Lung (tissue), 12 donors: ENCODE data around the gene TMEM126A. TPM values are rescaled to one million over a fixed set of nuclear protein-coding genes. Genes with fewer than 3 reads are reported as not detected.

ENCODE experiments used
- ATAC-seq: fragments of 200-7000 bp; cut with Tn5 transposase; one replicate; pipeline ENCODE4 v1.9.1; 2020; ENCODE audit warnings: moderate number of reproducible peaks; ENCODE audit not compliant: insufficient read depth, low FRiP score
- DNase-seq, 3 donors: peaks; one replicate each; pipeline ENCODE4 v3.0.0-alpha.2; 2013 to 2017
- H3K27ac ChIP-seq, 2 donors: one replicate each; pipeline ENCODE4 v1.5.1; 2013; ENCODE audit warnings: mild to moderate bottlenecking in 2 of 2, moderate library complexity in 2 of 2, control low read depth in 1 of 2, inconsistent platforms in 1 of 2, low read depth in 1 of 2, low read length in 1 of 2
- H3K27me3 ChIP-seq, 3 donors: one replicate each; pipeline ENCODE4 v1.5.1; 2013; ENCODE audit warnings: low read length in 2 of 3; ENCODE audit not compliant: control insufficient read depth in 3 of 3, insufficient read depth in 3 of 3
- H3K36me3 ChIP-seq, 4 donors: one replicate each; pipeline ENCODE4 v1.5.1; 2013; ENCODE audit warnings: low read length in 4 of 4, mild to moderate bottlenecking in 1 of 4, moderate library complexity in 1 of 4; ENCODE audit not compliant: control insufficient read depth in 4 of 4, insufficient read depth in 4 of 4
- H3K4me1 ChIP-seq, 5 donors: one replicate each; pipeline ENCODE4 v1.5.1; 2013; ENCODE audit warnings: low read length in 5 of 5, mild to moderate bottlenecking in 2 of 5, moderate library complexity in 1 of 5; ENCODE audit not compliant: control insufficient read depth in 5 of 5, insufficient read depth in 5 of 5
- H3K4me3 ChIP-seq: one replicate; pipeline ENCODE4 v1.5.1; 2013; ENCODE audit warnings: mild to moderate bottlenecking, control low read depth, moderate library complexity
- H3K9ac ChIP-seq, 2 donors: one replicate each; pipeline ENCODE4 v1.5.1; 2013; ENCODE audit warnings: low read length in 2 of 2, control low read depth in 1 of 2; ENCODE audit not compliant: insufficient read depth in 1 of 2
- H3K9me3 ChIP-seq, 4 donors: one replicate each; pipeline ENCODE4 v1.5.1; 2013; ENCODE audit warnings: low read length in 3 of 4, mild to moderate bottlenecking in 1 of 4, moderate library complexity in 1 of 4; ENCODE audit not compliant: control insufficient read depth in 4 of 4, insufficient read depth in 3 of 4
- CTCF ChIP-seq: IDR thresholded peaks from 2 replicates; pipeline ENCODE4 v1.5.1; 2012; ENCODE audit warnings: mild to moderate bottlenecking; ENCODE audit errors: control extremely low read depth, extremely low read depth
- WGBS, 2 donors: extraction: QIAGEN DNeasy Blood & Tissue Kit; methylation state at CpG; one replicate each; pipeline ENCODE4 v1.1.7; 2013; 5-methylcytosine and 5-hydroxymethylcytosine counted together
- polyA plus RNA-seq, 2 donors: library from polyadenylated mRNA; stranded (reverse); fragments of 200-250 nt; gene quantifications; one replicate each; pipeline ENCODE4 v1.2.1, GENCODE V29; 2013
- total RNA-seq, 2 donors: library from RNA; depleted of rRNA in 1 of 2; stranded (reverse); fragments of >200 nt in 1 of 2; gene quantifications; one replicate each; pipeline ENCODE4 v1.2.1, GENCODE V29; 2014 to 2021
- donor health status: control.
- donor health status: control.
- donor health status: Bipolar disorder and iron deficiency.
- donor health status: healthy.
- donor health status: DM: yes; HTN: yes; CAD: no.

Gene TMEM126A
- total and polyA plus RNA-seq, 4 donors = 17.1 to 75.4 (median 35.2) TPM

GRCh38 chr11:85664615-85665481 is 17.1 kb downstream of the TMEM126A start, which contains the start of gene CREBZF:
Gene CREBZF (minus strand): TSS chr11:85665129. CDS start chr11:85664875, 254 bp downstream.
- Histone ChIP-seq H3K9ac (peak within 1 kb of the TSS; percentile 98 to 99), H3K4me1 (peaks cover 0 to 26% (median 3%) of the 10 kb centered on the region in 5 donors), H3K36me3 (peaks cover 0 to 17% (median 7%) of the 10 kb centered on the region in 4 donors), H3K9me3 (no peaks in the 10 kb centered on the region), H3K27ac (peak within 1 kb of the TSS; percentile 99 to 100), H3K27me3 (no peaks in the 10 kb centered on the region), H3K4me3 (peak within 1 kb of the TSS; percentile 92)
- DNase-seq = peak; percentile 96 to 98 (median 97)
- no peak for TF ChIP-seq CTCF
- ATAC-seq = peak; percentile 97
- 0% methylated on average over 64 to 67 of the region's 67 CpGs for WGBS, 2 donors

- H3K27ac ChIP-seq = no peak overlapping the region
- DNase-seq (peak in 1 of 3 donors; percentile 33), ATAC-seq (no peak)
- H3K36me3 ChIP-seq = peaks cover 0 to 15% (median 7%) of the 10 kb centered on the region in 4 donors
- H3K27me3 ChIP-seq = no peaks in the 10 kb centered on the region
- no peak overlapping the region for H3K9ac ChIP-seq
- H3K4me3 ChIP-seq = no peak overlapping the region
- no peak for TF ChIP-seq CTCF
- 69 to 76% methylated on average over 5 of the region's 5 CpGs for WGBS, 2 donors
- H3K9me3 ChIP-seq = no peaks in the 10 kb centered on the region
- peaks cover 0 to 18% (median 3%) of the 10 kb centered on the region in 5 donors for H3K4me1 ChIP-seq
Measured at GRCh38 chr11:85665733-85666132, 18.0 kb downstream of the TMEM126A start.

GRCh38 chr11:85666687-85667086 is 18.9 kb downstream of the TMEM126A start:
- TF ChIP-seq CTCF = no peak
- no peaks in the 10 kb centered on the region for H3K9me3 ChIP-seq
- no peak overlapping the region for H3K4me3 ChIP-seq
- peaks cover 0 to 9% (median 0%) of the 10 kb centered on the region in 5 donors for H3K4me1 ChIP-seq
- WGBS, 2 donors = 73 to 88% methylated on average over 3 of the region's 3 CpGs
- H3K9ac ChIP-seq = no peak overlapping the region
- H3K27me3 ChIP-seq = no peaks in the 10 kb centered on the region
- H3K27ac ChIP-seq = no peak overlapping the region
- ATAC-seq (no peak), DNase-seq (no peak)
- H3K36me3 ChIP-seq = peaks cover 0 to 13% (median 7%) of the 10 kb centered on the region in 4 donors
